Measurements from ENCODE around the gene ARHGAP1. TPM values are rescaled to one million over a fixed set of nuclear protein-coding genes. Genes with fewer than 3 reads are reported as not detected.

The ARHGAP1 gene
- 100 to 1,000 TPM in 1 of 3 donors, 10 to 100 TPM in 2; 38.6 to 104 (median 60.4) TPM for polyA plus RNA-seq

DNA sequence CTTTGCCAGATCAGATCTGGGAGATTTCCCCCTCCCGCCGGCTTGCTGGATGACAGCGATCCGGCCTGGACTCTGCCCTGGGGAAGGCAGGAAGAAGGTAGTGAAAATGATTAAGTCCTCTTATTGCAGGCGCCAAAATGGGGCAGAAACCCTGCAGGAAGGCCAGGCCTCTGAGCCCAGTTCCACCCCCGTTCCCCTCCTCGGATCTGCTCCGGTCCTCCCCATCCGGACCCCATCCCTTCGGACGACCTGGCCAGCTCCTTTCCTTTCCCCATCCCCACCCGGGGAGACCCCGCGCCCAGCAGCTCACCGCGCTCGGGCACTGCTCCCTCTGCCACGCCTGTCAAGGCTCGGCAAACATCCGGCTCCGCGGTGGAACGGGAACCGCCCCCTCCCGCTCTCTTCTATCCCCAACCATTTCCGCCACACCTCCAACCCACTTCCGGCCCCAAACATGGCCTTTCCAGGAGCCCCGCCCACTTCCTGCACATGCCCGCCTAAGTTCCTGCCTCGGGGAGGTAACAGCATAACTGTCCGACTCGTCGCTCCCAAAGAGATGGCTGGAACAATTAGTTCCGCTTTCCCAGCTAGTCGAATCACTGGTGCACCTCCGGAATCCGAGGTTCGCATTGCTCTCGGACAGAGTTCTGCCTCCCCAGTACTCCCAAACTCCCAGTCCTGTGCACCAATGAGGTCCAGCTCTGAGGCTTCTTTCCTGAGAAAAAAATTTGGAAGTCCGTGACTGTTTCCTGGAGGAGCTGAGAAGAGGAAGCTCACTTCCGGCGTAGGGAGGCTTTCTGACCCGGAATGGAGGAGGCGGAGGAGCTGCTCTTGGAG lies at the start of gene ARHGAP1, which contains the start of gene ZNF408:
ARHGAP1 (minus strand) TSS at position 379 of the 837 bp plus-strand sequence. CDS start 4,512 bp downstream, outside the sequence.
ZNF408 (plus strand) TSS at position 791 of the 837 bp plus-strand sequence; CDS start at position 808, 17 bp downstream.
- no peaks in the 10 kb centered on the region for H3K9me3 Mint-ChIP-seq
- peak; percentile 98 for DNase-seq
- peak within 1 kb of the TSS; percentile 86 to 97 (median 90) for H3K27ac Mint-ChIP-seq
- H3K4me1 Mint-ChIP-seq, result peaks cover 60 to 61% of the 10 kb centered on the region in 2 donors
- H3K4me3 Mint-ChIP-seq, result peak within 1 kb of the TSS; percentile 97 to 99 (median 98)
- peaks cover 2 to 10% (median 6%) of the 10 kb centered on the region in 3 donors for H3K27me3 Mint-ChIP-seq (ENCODE audit: low read depth in 3 of 3)
- peaks cover 0 to 9% (median 7%) of the 10 kb centered on the region in 3 donors for H3K36me3 Mint-ChIP-seq

DNA sequence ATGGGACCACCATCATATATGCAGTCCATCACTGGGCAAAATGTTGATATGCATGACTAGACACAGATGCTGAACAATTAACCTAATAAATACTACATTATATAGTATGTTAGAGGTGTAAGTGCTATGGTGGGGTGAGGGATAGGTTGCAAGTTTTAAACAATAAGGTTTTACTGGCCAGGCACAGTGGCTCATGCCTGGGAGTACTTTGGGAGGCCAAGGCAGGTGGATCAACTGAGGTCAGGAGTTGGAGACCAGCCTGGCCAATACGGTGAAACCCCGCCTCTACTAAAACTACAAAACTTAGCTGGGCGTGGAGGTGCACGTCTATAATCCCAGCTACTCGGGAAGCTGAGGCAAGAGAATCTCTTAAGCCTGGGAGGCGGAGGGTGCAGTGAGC lies 46.7 kb upstream of the ARHGAP1 start:
- no peak for DNase-seq

DNA sequence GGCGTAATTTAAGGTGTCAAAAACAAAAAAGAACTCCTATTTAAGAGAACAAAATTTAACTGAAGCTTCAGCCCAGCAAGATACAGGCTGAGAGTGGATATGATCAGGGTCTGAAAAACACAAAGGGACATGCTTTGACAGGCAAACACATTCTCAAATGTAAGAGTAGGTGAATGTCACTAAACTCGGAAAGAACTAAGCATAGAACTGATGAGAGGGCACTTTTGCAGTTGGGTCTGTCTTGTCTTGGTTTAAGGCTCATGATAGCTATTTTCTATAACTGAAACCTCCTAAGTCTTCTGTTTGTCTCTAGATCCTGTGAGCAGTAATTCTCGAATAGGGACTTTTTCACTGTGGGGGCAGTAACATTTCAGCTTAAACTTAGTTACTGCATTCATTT lies 45.6 kb upstream of the ARHGAP1 start:
- Mint-ChIP-seq H3K4me3 (no peak overlapping the region), H3K27ac (no peak overlapping the region), H3K27me3 (ENCODE audit: low read depth in 3 of 3) (no peaks in the 10 kb centered on the region), H3K36me3 (peaks cover 40 to 60% (median 46%) of the 10 kb centered on the region in 3 donors), H3K4me1 (no peaks in the 10 kb centered on the region), H3K9me3 (no peaks in the 10 kb centered on the region)
- no peak for DNase-seq

More for the DNA sequence above, 46.7 kb upstream of the ARHGAP1 start:
- H3K4me1 Mint-ChIP-seq, result no peaks in the 10 kb centered on the region
- no peaks in the 10 kb centered on the region for H3K27me3 Mint-ChIP-seq (ENCODE audit: low read depth in 3 of 3)
- peaks cover 42 to 57% (median 47%) of the 10 kb centered on the region in 3 donors for H3K36me3 Mint-ChIP-seq
- no peaks in the 10 kb centered on the region for H3K9me3 Mint-ChIP-seq
- H3K27ac Mint-ChIP-seq, result no peak overlapping the region
- H3K4me3 Mint-ChIP-seq, result no peak overlapping the region

GRCh38 chr11:46745328-46745727 lies 44.9 kb upstream of the ARHGAP1 start:
- no peak for DNase-seq
- Mint-ChIP-seq H3K9me3 (no peaks in the 10 kb centered on the region), H3K4me3 (no peak overlapping the region), H3K36me3 (peaks cover 35 to 54% (median 41%) of the 10 kb centered on the region in 3 donors), H3K27ac (no peak overlapping the region), H3K4me1 (no peaks in the 10 kb centered on the region), H3K27me3 (ENCODE audit: low read depth in 3 of 3) (no peaks in the 10 kb centered on the region)

- DNase-seq, result no peak
- Mint-ChIP-seq H3K4me1 (no peaks in the 10 kb centered on the region), H3K4me3 (no peak overlapping the region), H3K27me3 (ENCODE audit: low read depth in 3 of 3) (no peaks in the 10 kb centered on the region), H3K36me3 (peaks cover 30 to 46% (median 37%) of the 10 kb centered on the region in 3 donors), H3K27ac (no peak overlapping the region), H3K9me3 (no peaks in the 10 kb centered on the region)
Observed at GRCh38 chr11:46743693-46744339, 43.4 kb upstream of the ARHGAP1 start.

DNA sequence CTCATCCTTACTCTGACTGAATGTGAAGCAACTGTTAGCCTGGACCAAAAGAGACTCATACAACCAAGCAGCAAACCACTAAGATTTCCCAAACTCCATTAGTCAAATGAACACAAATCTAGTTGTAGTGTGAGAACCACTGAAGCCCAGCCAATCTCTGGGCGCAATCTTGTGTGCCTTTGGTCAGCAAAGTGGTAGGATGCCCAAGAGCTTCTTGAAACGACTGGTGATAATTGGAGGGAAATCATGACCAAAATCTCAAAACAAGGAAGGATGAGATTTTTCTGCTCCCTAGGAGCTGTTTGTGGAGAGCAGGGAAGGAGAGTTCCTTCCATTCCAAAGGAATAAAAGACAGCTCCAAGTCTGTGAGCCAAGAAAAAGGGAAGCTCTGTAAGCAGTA lies 42.6 kb upstream of the ARHGAP1 start:
- no peaks in the 10 kb centered on the region for H3K4me1 Mint-ChIP-seq
- H3K27ac Mint-ChIP-seq, result peak overlapping the region in 1 of 6 donors; percentile 55
- H3K27me3 Mint-ChIP-seq (ENCODE audit: low read depth in 3 of 3), result no peaks in the 10 kb centered on the region
- H3K36me3 Mint-ChIP-seq, result peaks cover 27 to 43% (median 34%) of the 10 kb centered on the region in 3 donors
- DNase-seq, result no peak
- H3K9me3 Mint-ChIP-seq, result no peaks in the 10 kb centered on the region
- H3K4me3 Mint-ChIP-seq, result no peak overlapping the region

DNA sequence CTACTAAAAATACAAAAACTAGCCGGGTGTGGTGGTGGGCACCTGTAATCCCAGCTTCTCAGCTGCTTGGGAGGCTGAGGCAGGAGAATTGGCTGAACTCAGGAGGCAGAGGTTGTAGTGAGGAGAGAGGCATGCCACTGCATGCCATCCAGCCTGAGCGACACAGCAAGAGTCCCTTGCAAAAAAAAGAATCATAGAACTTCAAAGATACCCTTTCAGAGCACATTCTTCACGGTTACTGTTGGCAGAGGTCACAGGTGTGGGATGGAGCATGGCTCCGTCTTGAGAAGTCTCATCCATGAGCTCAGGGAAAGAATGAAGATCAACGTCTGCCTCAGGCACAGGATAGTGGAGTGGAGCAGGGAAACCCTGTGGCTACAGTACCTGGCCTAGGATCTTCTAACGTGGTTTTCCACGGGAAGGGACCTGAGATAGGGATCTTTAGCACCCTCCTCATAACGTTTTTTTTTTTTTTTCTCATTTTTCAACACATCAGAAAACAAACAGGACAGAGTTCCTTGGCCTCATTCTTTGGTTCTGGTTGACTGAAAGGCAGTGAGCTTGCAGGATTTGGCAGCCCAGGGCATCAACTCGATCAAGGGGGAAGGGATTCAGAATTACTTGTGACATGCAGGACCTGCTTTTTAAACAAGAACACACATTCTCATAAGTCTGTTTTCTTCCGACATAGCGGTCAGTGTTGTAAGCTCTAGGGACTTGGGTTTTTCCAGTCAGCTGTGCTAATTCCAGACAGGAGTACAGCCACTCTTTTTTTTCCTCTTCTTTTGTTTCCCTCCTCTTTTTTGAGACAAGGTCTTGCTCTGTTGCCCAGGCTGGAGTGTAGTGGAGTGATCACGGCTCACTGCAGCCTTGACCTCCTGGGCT lies 41.4 kb upstream of the ARHGAP1 start:
- Mint-ChIP-seq H3K27me3 (ENCODE audit: low read depth in 3 of 3) (no peaks in the 10 kb centered on the region), H3K9me3 (no peaks in the 10 kb centered on the region), H3K4me3 (no peak overlapping the region), H3K4me1 (no peaks in the 10 kb centered on the region), H3K27ac (peak overlapping the region in 3 of 6 donors; percentile 53 to 76 (median 55)), H3K36me3 (peaks cover 22 to 33% (median 32%) of the 10 kb centered on the region in 3 donors)
- DNase-seq, result no peak

DNA sequence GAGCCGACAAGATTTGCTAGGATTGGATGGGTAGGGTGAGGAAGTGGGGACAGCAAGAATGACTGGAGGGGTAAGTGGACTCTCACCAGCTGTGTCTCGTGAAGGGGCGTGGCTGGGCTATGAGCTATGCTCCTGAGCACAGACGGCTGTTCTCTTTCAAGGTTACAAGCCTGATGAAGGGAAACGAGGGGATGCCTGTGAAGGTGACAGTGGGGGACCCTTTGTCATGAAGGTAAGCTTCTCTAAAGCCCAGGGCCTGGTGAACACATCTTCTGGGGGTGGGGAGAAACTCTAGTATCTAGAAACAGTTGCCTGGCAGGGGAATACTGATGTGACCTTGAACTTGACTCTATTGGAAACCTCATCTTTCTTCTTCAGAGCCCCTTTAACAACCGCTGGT lies 38.5 kb upstream of the ARHGAP1 start:
- Mint-ChIP-seq H3K27ac (no peak overlapping the region), H3K27me3 (ENCODE audit: low read depth in 3 of 3) (peaks cover 0 to 5% (median 1%) of the 10 kb centered on the region in 3 donors), H3K4me1 (no peaks in the 10 kb centered on the region), H3K4me3 (no peak overlapping the region), H3K36me3 (peaks cover 15 to 22% (median 21%) of the 10 kb centered on the region in 3 donors), H3K9me3 (no peaks in the 10 kb centered on the region)
- DNase-seq, result no peak

DNA sequence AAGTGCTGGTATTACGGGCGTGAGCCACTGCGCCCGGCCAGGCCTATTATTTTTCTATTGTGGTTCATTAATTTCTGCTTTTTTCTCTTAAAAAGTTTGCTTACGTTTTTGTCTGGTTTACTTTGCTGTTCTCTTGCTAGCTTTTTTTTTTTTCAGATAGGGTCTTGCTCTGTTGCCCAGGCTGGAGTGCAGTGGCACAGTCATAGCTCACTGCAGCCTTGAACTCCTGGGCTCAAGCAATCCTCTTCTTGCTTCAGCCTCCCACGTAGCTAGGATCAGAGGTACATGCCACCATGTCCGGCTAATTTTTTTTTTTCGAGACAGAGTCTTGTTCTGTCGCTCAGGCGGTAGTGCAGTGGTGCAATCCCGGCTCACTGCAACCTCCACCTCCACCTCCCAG lies 37.3 kb upstream of the ARHGAP1 start:
- no peak overlapping the region for H3K4me3 Mint-ChIP-seq
- no peak for DNase-seq
- H3K36me3 Mint-ChIP-seq, result peaks cover 4 to 15% (median 12%) of the 10 kb centered on the region in 3 donors
- no peaks in the 10 kb centered on the region for H3K4me1 Mint-ChIP-seq
- no peaks in the 10 kb centered on the region for H3K9me3 Mint-ChIP-seq
- H3K27ac Mint-ChIP-seq, result no peak overlapping the region
- H3K27me3 Mint-ChIP-seq (ENCODE audit: low read depth in 3 of 3), result peaks cover 0 to 5% (median 1%) of the 10 kb centered on the region in 3 donors

DNA sequence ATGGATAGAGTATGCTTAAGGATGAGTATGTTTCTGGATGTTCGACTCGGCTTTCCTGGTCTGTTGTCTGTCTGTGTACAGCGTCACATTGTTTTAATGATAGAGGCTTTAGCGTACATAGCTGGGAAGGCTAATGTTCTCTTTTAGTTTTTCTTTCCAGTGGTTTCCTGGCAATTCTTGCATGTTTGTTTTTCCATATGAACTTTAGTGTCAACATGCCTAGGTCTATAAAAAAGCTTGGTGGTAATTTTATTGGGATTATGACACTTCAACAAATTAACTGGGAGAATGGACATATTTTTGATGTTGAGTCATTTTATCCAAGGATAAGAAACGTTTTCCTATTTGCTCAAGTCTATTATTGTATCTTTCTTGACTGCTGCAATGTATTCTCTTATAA lies 36.2 kb upstream of the ARHGAP1 start:
- Mint-ChIP-seq H3K36me3 (peaks cover 0 to 7% (median under 1%) of the 10 kb centered on the region in 3 donors), H3K27me3 (ENCODE audit: low read depth in 3 of 3) (peaks cover 0 to 5% (median 1%) of the 10 kb centered on the region in 3 donors), H3K9me3 (no peaks in the 10 kb centered on the region), H3K4me1 (no peaks in the 10 kb centered on the region), H3K4me3 (no peak overlapping the region), H3K27ac (no peak overlapping the region)
- DNase-seq, result no peak

- peaks cover 0 to 3% (median 0%) of the 10 kb centered on the region in 3 donors for H3K36me3 Mint-ChIP-seq
- H3K27ac Mint-ChIP-seq, result no peak overlapping the region
- no peak for DNase-seq
- H3K4me1 Mint-ChIP-seq, result no peaks in the 10 kb centered on the region
- H3K27me3 Mint-ChIP-seq (ENCODE audit: low read depth in 3 of 3), result peaks cover 0 to 5% (median 1%) of the 10 kb centered on the region in 3 donors
- no peak overlapping the region for H3K4me3 Mint-ChIP-seq
- H3K9me3 Mint-ChIP-seq, result no peaks in the 10 kb centered on the region
Observed at GRCh38 chr11:46736146-46736545, 35.7 kb upstream of the ARHGAP1 start.

- Mint-ChIP-seq H3K4me3 (no peak overlapping the region), H3K4me1 (no peaks in the 10 kb centered on the region), H3K27ac (peak overlapping the region in 1 of 6 donors; percentile 25)
Observed at GRCh38 chr11:46733234-46733633, 32.8 kb upstream of the ARHGAP1 start.

GRCh38 chr11:46731545-46731944 lies 31.1 kb upstream of the ARHGAP1 start:
- Mint-ChIP-seq H3K36me3 (no peaks in the 10 kb centered on the region), H3K4me3 (no peak overlapping the region), H3K9me3 (no peaks in the 10 kb centered on the region), H3K27me3 (ENCODE audit: low read depth in 3 of 3) (peaks cover 1 to 3% (median 2%) of the 10 kb centered on the region in 3 donors), H3K4me1 (no peaks in the 10 kb centered on the region), H3K27ac (no peak overlapping the region)
- DNase-seq, result no peak

More at GRCh38 chr11:46733234-46733633, 32.8 kb upstream of the ARHGAP1 start:
- Mint-ChIP-seq H3K36me3 (no peaks in the 10 kb centered on the region), H3K27me3 (ENCODE audit: low read depth in 3 of 3) (peaks cover 1 to 5% (median 2%) of the 10 kb centered on the region in 3 donors), H3K9me3 (no peaks in the 10 kb centered on the region)
- no peak for DNase-seq
